A673 (cell line): ENCODE results near the gene CFAP90. TPM values are rescaled to one million over a fixed set of nuclear protein-coding genes. Genes with fewer than 3 reads are reported as not detected.

ENCODE experiments used
- BruUV-seq: library from RNA; stranded (reverse); fragments of 400-500 nt; replicated peaks from 2 replicates; lab custom pipeline; 2021; lab: Mats Ljungman, UMichigan
- CTCF ChIA-PET: fragments of 300-600 bp; sonication (Branson Sonifier 250); formaldehyde crosslinking; loops from one replicate; lab custom pipeline; 2022; ENCODE audit warnings: antibody characterized with exemption; lab: Charles Lee
- POLR2A ChIA-PET: fragments of 300-600 bp; sonication (Branson Sonifier 250); formaldehyde crosslinking; loops from one replicate; lab custom pipeline; 2022; ENCODE audit warnings: antibody characterized with exemption; ENCODE audit not compliant: low non-redundant PET; lab: Charles Lee
- DNase-seq: peaks from one replicate; pipeline ENCODE4 v3.0.0-alpha.2; 2015; ENCODE audit warnings: low spot score
- H3K27ac ChIP-seq: fragments of 200-600 bp; sonication (generic); 2 replicates; pipeline ENCODE4 v1.5.1; 2016; ENCODE audit warnings: mixed run types, low read depth, mild to moderate bottlenecking, mixed read lengths, antibody characterized with exemption, low read length; ENCODE audit not compliant: poor library complexity, severe bottlenecking
- H3K27me3 ChIP-seq: fragments of 200-600 bp; sonication (generic); replicated peaks from 2 replicates; pipeline ENCODE4 v1.6.1; 2017; ENCODE audit warnings: mixed run types, low read depth, mild to moderate bottlenecking, mixed read lengths, antibody characterized with exemption, low read length; ENCODE audit not compliant: insufficient read depth, poor library complexity
- H3K36me3 ChIP-seq: fragments of 200-600 bp; sonication (generic); 2 replicates; pipeline ENCODE4 v1.6.1; 2016; ENCODE audit warnings: mixed run types, mild to moderate bottlenecking, mixed read lengths, antibody characterized with exemption, low read length; ENCODE audit not compliant: insufficient read depth, poor library complexity, severe bottlenecking
- H3K4me1 ChIP-seq: fragments of 200-600 bp; sonication (generic); 2 replicates; pipeline ENCODE4 v1.6.1; 2017; ENCODE audit warnings: mixed run types, mild to moderate bottlenecking, mixed read lengths, antibody characterized with exemption, low read length; ENCODE audit not compliant: insufficient read depth, poor library complexity, severe bottlenecking
- H3K4me3 ChIP-seq: fragments of 200-600 bp; sonication (generic); 2 replicates; pipeline ENCODE4 v1.5.1; 2016; ENCODE audit warnings: low read depth, mixed run types, mild to moderate bottlenecking, mixed read lengths, low read length; ENCODE audit not compliant: poor library complexity, severe bottlenecking
- H3K9me3 ChIP-seq: fragments of 200-600 bp; sonication (generic); 2 replicates; pipeline ENCODE4 v1.6.1; 2016; ENCODE audit warnings: mixed run types, low read depth, mild to moderate bottlenecking, mixed read lengths, antibody characterized with exemption, low read length; ENCODE audit not compliant: poor library complexity, severe bottlenecking
- CTCF ChIP-seq: fragments of 300-800, 200-600 bp; sonication (generic); conservative IDR thresholded peaks from 2 replicates; pipeline ENCODE4 v1.5.1; 2017; ENCODE audit warnings: low read depth, mild to moderate bottlenecking, antibody characterized with exemption, low read length, moderate library complexity, mixed read lengths
- EZH2 ChIP-seq: fragments of 200-600 bp; sonication (generic); IDR thresholded peaks from 2 replicates; pipeline ENCODE4 v1.6.1; 2017; ENCODE audit warnings: borderline replicate concordance, low read depth, mild to moderate bottlenecking, mixed read lengths, antibody characterized with exemption, low read length; ENCODE audit not compliant: poor library complexity, severe bottlenecking
- intact Hi-C: fragments of 100-400 bp; cut with micrococcal nuclease; formaldehyde crosslinking; loops from one replicate; pipeline ENCODE4 v1.10.0; 2022; ENCODE audit not compliant: unreplicated experiment
- total RNA-seq: library from RNA; stranded (reverse); gene quantifications from 2 replicates; pipeline ENCODE4 v1.2.3, GENCODE V29; 2021

The CFAP90 gene
- total RNA-seq, 1 experiment from 2014 or later = not detected

DNA sequence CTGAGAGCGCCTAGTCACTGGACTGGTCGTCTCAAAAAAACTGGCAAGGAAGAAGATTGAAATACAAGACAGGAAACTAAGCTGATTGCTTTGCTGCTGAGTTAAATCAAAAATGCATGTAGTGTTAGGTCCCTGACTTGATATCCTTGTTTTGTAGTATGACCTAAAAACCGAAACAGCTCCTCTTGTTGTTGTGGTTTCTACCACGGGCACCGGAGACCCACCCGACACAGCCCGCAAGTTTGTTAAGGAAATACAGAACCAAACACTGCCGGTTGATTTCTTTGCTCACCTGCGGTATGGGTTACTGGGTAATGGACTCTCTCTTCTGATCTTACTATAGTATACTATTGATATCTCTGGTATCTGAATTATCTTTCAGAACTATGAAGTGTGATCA lies 22.3 kb upstream of the CFAP90 start:
- POLR2A ChIA-PET = no interaction called here
- peaks cover 29% of the 10 kb centered on the region for H3K36me3 ChIP-seq
- no peak for DNase-seq
- H3K4me3 ChIP-seq = no peak overlapping the region
- no TSS peak for BruUV-seq
- H3K27me3 ChIP-seq = no peaks in the 10 kb centered on the region
- no peaks in the 10 kb centered on the region for H3K9me3 ChIP-seq
- CTCF ChIA-PET = no interaction called here
- TF ChIP-seq EZH2 = no peak
- no peak for TF ChIP-seq CTCF
- H3K4me1 ChIP-seq = peaks cover 11% of the 10 kb centered on the region
- intact Hi-C loops = loop anchor here (10.0 kb wide), 1 partner anchor 1098 kb away; no protein-coding TSS in a partner anchor
- H3K27ac ChIP-seq = no peak overlapping the region

DNA sequence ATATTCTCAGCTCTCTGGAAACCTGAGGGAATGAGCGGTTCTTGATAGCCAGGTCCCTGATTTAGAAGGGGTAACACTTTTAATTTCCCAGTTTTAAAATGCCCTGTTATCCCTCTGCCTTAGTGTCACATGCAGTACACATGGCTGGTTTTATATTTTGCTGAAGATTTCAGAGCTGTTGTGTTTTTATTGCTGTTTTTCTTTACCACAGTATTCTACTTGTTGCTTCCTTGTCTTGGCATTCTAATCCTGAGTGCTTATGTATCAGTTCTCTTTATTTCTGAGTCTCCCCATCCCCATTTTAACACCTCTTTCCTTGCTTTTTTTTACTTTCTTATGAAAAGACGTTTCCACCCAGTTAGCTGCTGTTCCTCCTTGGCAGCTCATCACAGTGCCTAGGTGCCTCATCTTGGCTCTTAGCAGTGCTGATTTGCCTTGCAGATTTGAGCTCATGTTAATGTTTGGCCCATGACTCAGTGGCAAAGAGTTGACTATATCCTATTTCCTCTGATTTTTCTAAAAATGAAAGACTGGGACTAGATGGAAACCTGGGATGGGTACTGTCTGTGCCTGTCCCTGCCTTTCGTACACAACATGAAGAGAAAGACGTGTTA lies 21.7 kb upstream of the CFAP90 start:
- intact Hi-C loops = loop anchor here (10.0 kb wide), 1 partner anchor 1098 kb away; no protein-coding TSS in a partner anchor

GRCh38 chr5:7871653-7872052 lies 20.7 kb upstream of the CFAP90 start:
- no peak for TF ChIP-seq EZH2
- no peak for TF ChIP-seq CTCF
- H3K4me3 ChIP-seq = no peak overlapping the region
- H3K36me3 ChIP-seq = peaks cover 19% of the 10 kb centered on the region
- H3K27ac ChIP-seq = no peak overlapping the region
- peaks cover 15% of the 10 kb centered on the region for H3K4me1 ChIP-seq
- no peaks in the 10 kb centered on the region for H3K9me3 ChIP-seq
- no peak for DNase-seq
- CTCF ChIA-PET = interaction anchor here (1.0 kb wide), 1 partner anchor 15 kb away, joined by 3 read pairs; no protein-coding TSS in a partner anchor
- POLR2A ChIA-PET = no interaction called here
- no peaks in the 10 kb centered on the region for H3K27me3 ChIP-seq
- intact Hi-C loops = loop anchor here (10.0 kb wide), 1 partner anchor 1097 kb away; no protein-coding TSS in a partner anchor
- no TSS peak for BruUV-seq

More for the DNA sequence above, 21.7 kb upstream of the CFAP90 start:
- ChIA-PET CTCF (interaction anchor here (1.0 kb wide), 1 partner anchor 14 kb away, joined by 3 read pairs; no protein-coding TSS in a partner anchor), POLR2A (no interaction called here)
- BruUV-seq = no TSS peak
- Histone ChIP-seq H3K9me3 (no peaks in the 10 kb centered on the region), H3K36me3 (peaks cover 23% of the 10 kb centered on the region), H3K4me3 (no peak overlapping the region), H3K27me3 (no peaks in the 10 kb centered on the region), H3K27ac (no peak overlapping the region), H3K4me1 (peaks cover 12% of the 10 kb centered on the region)
- no peak for DNase-seq
- TF ChIP-seq CTCF (no peak), EZH2 (no peak)
